GM23248 (cell line): ENCODE results near the gene MAP3K14. TPM values are rescaled to one million over a fixed set of nuclear protein-coding genes. Genes with fewer than 3 reads are reported as not detected.

Source experiments
- DNase-seq: peaks from one replicate; pipeline ENCODE4 v3.0.0-alpha.2; 2015
- H2AFZ ChIP-seq: fragments of 200-600 bp; sonication (generic); 2 replicates; pipeline ENCODE4 v1.6.1; 2016; ENCODE audit warnings: antibody characterized with exemption
- H3F3A ChIP-seq: fragments of 200-600 bp; sonication (generic); 2 replicates; pipeline ENCODE4 v1.6.1; 2016; ENCODE audit warnings: mild to moderate bottlenecking, antibody characterized with exemption, mixed run types; ENCODE audit not compliant: insufficient read depth
- H3K27ac ChIP-seq: fragments of 200-600 bp; sonication (generic); 2 replicates; pipeline ENCODE4 v1.5.1; 2016; ENCODE audit warnings: mild to moderate bottlenecking
- H3K27me3 ChIP-seq: fragments of 200-600 bp; sonication (generic); replicated peaks from 2 replicates; pipeline ENCODE4 v1.6.1; 2016; ENCODE audit warnings: mild to moderate bottlenecking; ENCODE audit not compliant: insufficient read depth
- H3K36me3 ChIP-seq: fragments of 200-600 bp; sonication (generic); 2 replicates; pipeline ENCODE4 v1.6.1; 2016; ENCODE audit warnings: low read depth, mild to moderate bottlenecking
- H3K4me1 ChIP-seq: fragments of 200-600 bp; sonication (generic); 2 replicates; pipeline ENCODE4 v1.6.1; 2016; ENCODE audit warnings: mild to moderate bottlenecking; ENCODE audit not compliant: insufficient read depth
- H3K4me2 ChIP-seq: fragments of 200-600 bp; sonication (generic); one replicate; pipeline ENCODE4 v1.6.1; 2016; ENCODE audit warnings: mild to moderate bottlenecking; ENCODE audit not compliant: unreplicated experiment
- H3K4me3 ChIP-seq: fragments of 200-600 bp; sonication (generic); 2 replicates; pipeline ENCODE4 v1.5.1; 2016; ENCODE audit warnings: mild to moderate bottlenecking
- H3K79me2 ChIP-seq: fragments of 200-600 bp; sonication (generic); 2 replicates; pipeline ENCODE4 v1.6.1; 2016; ENCODE audit warnings: mild to moderate bottlenecking; ENCODE audit not compliant: insufficient read depth
- H3K9ac ChIP-seq: fragments of 200-600 bp; sonication (generic); 2 replicates; pipeline ENCODE4 v1.6.1; 2016; ENCODE audit warnings: mild to moderate bottlenecking
- H3K9me2 ChIP-seq: fragments of 200-600 bp; sonication (generic); 2 replicates; pipeline ENCODE4 v1.6.1; 2016; ENCODE audit warnings: mixed run types, mild to moderate bottlenecking, moderate library complexity; ENCODE audit not compliant: insufficient read depth
- H3K9me3 ChIP-seq: fragments of 200-600 bp; sonication (generic); one replicate; pipeline ENCODE4 v1.6.1; 2017; ENCODE audit warnings: low read depth
- H4K20me1 ChIP-seq: fragments of 200-600 bp; sonication (generic); 2 replicates; pipeline ENCODE4 v1.6.0; 2016; ENCODE audit not compliant: insufficient read depth
- EZH2 ChIP-seq: fragments of 200-600 bp; sonication (generic); IDR thresholded peaks from 2 replicates; pipeline ENCODE4 v1.6.1; 2018; ENCODE audit warnings: antibody characterized with exemption, mild to moderate bottlenecking; ENCODE audit not compliant: insufficient read depth, poor library complexity, severe bottlenecking
- EZH2phosphoT487 ChIP-seq: fragments of 200-600 bp; sonication (generic); IDR thresholded peaks from 2 replicates; pipeline ENCODE4 v1.6.1; 2018; ENCODE audit warnings: antibody characterized with exemption, moderate library complexity, mild to moderate bottlenecking, low read depth; ENCODE audit not compliant: insufficient read depth
- WGBS, 2 experiments: methylation state at CpG; one replicate each; pipeline ENCODE4 v1.1.6; 2015 to 2017; ENCODE audit warnings: low lambda C conversion rate in 2 of 2, low coverage in 1 of 2; ENCODE audit errors: missing lambda C conversion rate in 2 of 2; 5-methylcytosine and 5-hydroxymethylcytosine counted together
- in situ Hi-C: fragments of 300-500 bp; cut with MboI; formaldehyde crosslinking; loops from 2 replicates; pipeline ENCODE4 v1.15.0; 2020
- polyA plus RNA-seq: library from polyadenylated mRNA; unstranded; fragments of >200 nt; fragmentation: Nextera tagmentation; extraction: Ambion mirVana; gene quantifications from 2 replicates; pipeline ENCODE4 v1.2.1, GENCODE V29; 2016
- total RNA-seq: library from RNA; depleted of rRNA; stranded (reverse); fragments of >200 nt; shearing (Covaris generic); gene quantifications from 2 replicates; pipeline ENCODE4 v1.2.3, GENCODE V29; 2014

The MAP3K14 gene
- total and polyA plus RNA-seq, 2 experiments from 2014 or later, result 3.4 to 4.2 TPM

- DNase-seq, result peak; percentile 96
Observed at GRCh38 chr17:45228763-45229539, 87.9 kb downstream of the MAP3K14 start.

GRCh38 chr17:45227926-45228762, 88.7 kb downstream of the MAP3K14 start:
- peak overlapping the region; percentile 66 for H2AFZ ChIP-seq
- H3F3A ChIP-seq, result peaks cover 3% of the 10 kb centered on the region; the same call in 1 of the 2 replicates
- H4K20me1 ChIP-seq, result no peaks in the 10 kb centered on the region
- H3K36me3 ChIP-seq, result no peaks in the 10 kb centered on the region
- H3K4me3 ChIP-seq, result no peak overlapping the region
- no peak for DNase-seq
- H3K4me1 ChIP-seq, result peaks cover 44% of the 10 kb centered on the region
- H3K9ac ChIP-seq, result peak overlapping the region; percentile 66
- H3K27ac ChIP-seq, result peak overlapping the region; percentile 65
- no peaks in the 10 kb centered on the region for H3K79me2 ChIP-seq
- TF ChIP-seq EZH2, result no peak
- TF ChIP-seq EZH2phosphoT487, result no peak
- no peaks in the 10 kb centered on the region for H3K27me3 ChIP-seq
- H3K9me3 ChIP-seq, result no peaks in the 10 kb centered on the region
- in situ Hi-C loops, result loop anchor here (10.0 kb wide), 1 partner anchor 167 kb away; no protein-coding TSS in a partner anchor
- H3K9me2 ChIP-seq, result no peaks in the 10 kb centered on the region
- H3K4me2 ChIP-seq, result peak overlapping the region; percentile 57
- WGBS, 2 experiments, result 75 to 81% methylated on average over 16 of the region's 17 CpGs

More at GRCh38 chr17:45228763-45229539, 87.9 kb downstream of the MAP3K14 start:
- Histone ChIP-seq H3F3A (peaks cover 3% of the 10 kb centered on the region; the same call in 1 of the 2 replicates), H3K4me2 (peak overlapping the region; percentile 57), H3K9me2 (no peaks in the 10 kb centered on the region), H3K79me2 (no peaks in the 10 kb centered on the region), H3K4me1 (peaks cover 44% of the 10 kb centered on the region), H3K27ac (peak overlapping the region; percentile 65), H3K9ac (peak overlapping the region; percentile 66), H4K20me1 (no peaks in the 10 kb centered on the region), H3K9me3 (no peaks in the 10 kb centered on the region), H3K27me3 (no peaks in the 10 kb centered on the region), H2AFZ (peak overlapping the region; percentile 66), H3K36me3 (no peaks in the 10 kb centered on the region), H3K4me3 (no peak overlapping the region)
- WGBS, 2 experiments, result 6 to 8% methylated on average over 17 of the region's 19 CpGs
- in situ Hi-C loops, result loop anchor here (10.0 kb wide), 1 partner anchor 166 kb away; no protein-coding TSS in a partner anchor
- TF ChIP-seq EZH2 (no peak), EZH2phosphoT487 (no peak)

- Histone ChIP-seq H3K27ac (no peak overlapping the region), H3K27me3 (no peaks in the 10 kb centered on the region), H4K20me1 (no peaks in the 10 kb centered on the region), H3K36me3 (no peaks in the 10 kb centered on the region), H3K4me2 (peak overlapping the region; percentile 23), H3F3A (peaks cover 3% of the 10 kb centered on the region; the same call in 1 of the 2 replicates), H3K79me2 (no peaks in the 10 kb centered on the region), H3K9ac (no peak overlapping the region), H3K4me3 (no peak overlapping the region), H3K4me1 (peaks cover 44% of the 10 kb centered on the region), H2AFZ (no peak overlapping the region), H3K9me3 (no peaks in the 10 kb centered on the region), H3K9me2 (no peaks in the 10 kb centered on the region)
- WGBS, 2 experiments, result 57 to 61% methylated on average over 7 to 8 of the region's 8 CpGs
- DNase-seq, result peak; percentile 52
- in situ Hi-C loops, result loop anchor here (10.0 kb wide), 1 partner anchor 167 kb away; no protein-coding TSS in a partner anchor
- TF ChIP-seq EZH2 (no peak), EZH2phosphoT487 (no peak)
Observed at GRCh38 chr17:45227101-45227925, 89.5 kb downstream of the MAP3K14 start.
